K562 (cell line): ENCODE measurements around the gene CPTP. TPM values are rescaled to one million over a fixed set of nuclear protein-coding genes. Genes with fewer than 3 reads are reported as not detected.

Source experiments
- ATF4 ChIP-seq: fragments of 450-650 bp; formaldehyde crosslinking; IDR thresholded peaks from 2 replicates; pipeline ENCODE4 v1.4.0; 2022; ENCODE audit warnings: mild to moderate bottlenecking, moderate library complexity
- HINFP ChIP-seq: fragments of 450-650 bp; conservative IDR thresholded peaks from 2 replicates; pipeline ENCODE4 v1.6.1; 2016; ENCODE audit warnings: missing genetic modification characterization, low read depth, mild to moderate bottlenecking, control low read depth, missing compliant biosample characterization
- HMGXB4 ChIP-seq: sonication (generic); formaldehyde crosslinking; IDR thresholded peaks from 2 replicates; pipeline ENCODE4 v1.8.1; 2023; ENCODE audit warnings: mild to moderate bottlenecking, missing genetic modification reagents
- IRF2 ChIP-seq: sonication (generic); formaldehyde crosslinking; IDR thresholded peaks from 2 replicates; pipeline ENCODE4 v1.8.1; 2022; ENCODE audit warnings: mild to moderate bottlenecking, missing genetic modification reagents
- MCM3 ChIP-seq: fragments of 450-650 bp; IDR thresholded peaks from 2 replicates; pipeline ENCODE4 v1.6.1; 2016
- MEF2D ChIP-seq: conservative IDR thresholded peaks from 2 replicates; pipeline ENCODE4 v1.6.1; 2016; ENCODE audit warnings: low read depth, missing genetic modification characterization, missing compliant biosample characterization
- NR0B1 ChIP-seq: fragments of 450-650 bp; IDR thresholded peaks from one replicate; pipeline ENCODE4 v1.6.1; 2018; ENCODE audit warnings: mild to moderate bottlenecking, moderate library complexity; ENCODE audit not compliant: partially characterized antibody
- OTX1 ChIP-seq: fragments of 450-650 bp; formaldehyde crosslinking; IDR thresholded peaks from 2 replicates; pipeline ENCODE4 v1.4.0; 2022; ENCODE audit warnings: mild to moderate bottlenecking
- PHB ChIP-seq: fragments of 250-450 bp; sonication (Bioruptor Pico); IDR thresholded peaks from 2 replicates; pipeline ENCODE4 v1.5.0; 2021
- RBM25 ChIP-seq: fragments of 200-400 bp; formaldehyde crosslinking; IDR thresholded peaks from 2 replicates; pipeline ENCODE4 v1.6.1; 2018; ENCODE audit warnings: low read length, low read depth, moderate library complexity; ENCODE audit not compliant: severe bottlenecking
- SMC3 ChIP-seq: conservative IDR thresholded peaks from 2 replicates; pipeline ENCODE4 v1.6.1; 2011; ENCODE audit warnings: low read depth, low read length, improper control_type of control experiment; ENCODE audit not compliant: insufficient read depth
- TCF15 ChIP-seq: fragments of 250-450 bp; sonication (Bioruptor Pico); IDR thresholded peaks from 2 replicates; pipeline ENCODE4 v1.8.0; 2022; ENCODE audit warnings: moderate library complexity, mild to moderate bottlenecking, inconsistent platforms
- TEAD4 ChIP-seq, 2 experiments: sonication (generic) in 1 of 2; formaldehyde crosslinking in 1 of 2; IDR thresholded peaks; 2 replicates each; pipeline versions ENCODE4 v1.6.1 to v1.8.0; 2012 to 2022; ENCODE audit warnings: borderline replicate concordance in 1 of 2, inconsistent platforms in 1 of 2, low read length in 1 of 2, mild to moderate bottlenecking in 1 of 2, missing genetic modification reagents in 1 of 2
- TFAM ChIP-seq: fragments of 250-450 bp; sonication (Bioruptor Pico); conservative IDR thresholded peaks from 2 replicates; pipeline ENCODE4 v1.5.0; 2021; ENCODE audit warnings: mild to moderate bottlenecking, moderate library complexity
- TFAP4 ChIP-seq: sonication (generic); formaldehyde crosslinking; IDR thresholded peaks from 2 replicates; pipeline ENCODE4 v1.8.0; 2022; ENCODE audit warnings: missing genetic modification reagents, mild to moderate bottlenecking, moderate library complexity, borderline replicate concordance
- TGIF2 ChIP-seq: sonication (generic); formaldehyde crosslinking; IDR thresholded peaks from 2 replicates; pipeline ENCODE4 v1.8.1; 2022; ENCODE audit warnings: mild to moderate bottlenecking, missing genetic modification reagents, moderate library complexity
- ZNF143 ChIP-seq: sonication (generic); formaldehyde crosslinking; IDR thresholded peaks from 2 replicates; pipeline ENCODE4 v1.9.0; 2022; ENCODE audit warnings: mild to moderate bottlenecking, missing genetic modification reagents
- ZNF644 ChIP-seq: fragments of 200-800 bp; sonication (Bioruptor generic); IDR thresholded peaks from 2 replicates; pipeline ENCODE4 v1.6.1; 2016; ENCODE audit warnings: low read depth, missing genetic modification characterization, missing compliant biosample characterization
- ZNF695 ChIP-seq: fragments of 450-650 bp; formaldehyde crosslinking; IDR thresholded peaks from 2 replicates; pipeline ENCODE4 v1.4.0; 2020; ENCODE audit warnings: mild to moderate bottlenecking, moderate library complexity
- ZNF696 ChIP-seq: fragments of 250-450 bp; sonication (Bioruptor Pico); conservative IDR thresholded peaks from 2 replicates; pipeline ENCODE4 v1.4.0; 2020; ENCODE audit warnings: mild to moderate bottlenecking, moderate library complexity
- polyA plus RNA-seq, 8 experiments: library from polyadenylated mRNA; depleted of rRNA in 4 of 8; stranded (reverse) in 5 of 8; unstranded in 3 of 8; fragments of >200 nt; fragmentation: Nextera tagmentation in 2 of 8; fragmentation: Illumina TruSeq in 1 of 8; extraction: Ambion mirVana in 2 of 8; extraction: Trizol in 1 of 8; gene quantifications; 2 replicates each; pipeline versions ENCODE4 v1.2.1 to v1.2.3, GENCODE V29; 2011 to 2014; ENCODE audit warnings: inconsistent platforms in 1 of 8, missing spikeins in 1 of 8
- total RNA-seq, 7 experiments: library from RNA; depleted of rRNA in 6 of 7; stranded (reverse); fragments of >200 nt in 6 of 7; fragmentation: Illumina TruSeq in 2 of 7; extraction: Trizol in 2 of 7; gene quantifications; 2 replicates each; pipeline versions ENCODE4 v1.2.1 to v1.2.3, GENCODE V29; 2011 to 2021; ENCODE audit warnings: low replicate concordance in 1 of 7

CPTP gene
- total and polyA plus RNA-seq, 9 of the 15 experiments (the other 6 are each of a cell fraction or from before 2014, with no cell fraction given), result 0.11 to 25.8 (median 3.5) TPM

- TF ChIP-seq TFAP4 (CRISPR knock-in tag) (peak; percentile 74; the same call in 1 of the 2 replicates), HINFP (tag) (no peak), TCF15 (CRISPR knock-in tag) (no peak), ZNF696 (CRISPR knock-in tag) (no peak), IRF2 (no peak), MEF2D (tag) (no peak), TFAM (CRISPR knock-in tag) (no peak), MCM3 (no peak), NR0B1 (no peak), PHB (no peak), ZNF143 (CRISPR knock-in tag) (no peak), TGIF2 (CRISPR knock-in tag) (0 out of 2 replicates have a peak, but pooled peaks have one; percentile 25), HMGXB4 (0 out of 2 replicates have a peak, but pooled peaks have one; percentile 31), ATF4 (CRISPR knock-in tag) (peak; percentile 3; the same call in 1 of the 2 replicates), TEAD4 (IDR thresholded peaks at IDR 0.05; ENCODE audit: low read length) (no peak), TEAD4 (CRISPR knock-in tag; IDR thresholded peaks at IDR 0.05; ENCODE audit: borderline replicate concordance) (no peak), ZNF644 (tag) (no peak), OTX1 (CRISPR knock-in tag) (no peak), RBM25 (no peak), SMC3 (peak; percentile 88), ZNF695 (CRISPR knock-in tag) (no peak)
These were observed 47.4 kb downstream of the CPTP start (continued) for GRCh38 chr1:1371746-1372711.
